GM04504 (cell line): ENCODE measurements around the gene PTPRN2.
"Not testable (repeated sequence)": the region's sequence is repeated elsewhere in the genome, so short reads cannot be mapped to it uniquely, and the experiment has no call there.

Experiments
- DNase-seq: peaks from one replicate; pipeline ENCODE4 v3.0.0-alpha.2; 2012; ENCODE audit warnings: low read depth

PTPRN2 gene

DNA sequence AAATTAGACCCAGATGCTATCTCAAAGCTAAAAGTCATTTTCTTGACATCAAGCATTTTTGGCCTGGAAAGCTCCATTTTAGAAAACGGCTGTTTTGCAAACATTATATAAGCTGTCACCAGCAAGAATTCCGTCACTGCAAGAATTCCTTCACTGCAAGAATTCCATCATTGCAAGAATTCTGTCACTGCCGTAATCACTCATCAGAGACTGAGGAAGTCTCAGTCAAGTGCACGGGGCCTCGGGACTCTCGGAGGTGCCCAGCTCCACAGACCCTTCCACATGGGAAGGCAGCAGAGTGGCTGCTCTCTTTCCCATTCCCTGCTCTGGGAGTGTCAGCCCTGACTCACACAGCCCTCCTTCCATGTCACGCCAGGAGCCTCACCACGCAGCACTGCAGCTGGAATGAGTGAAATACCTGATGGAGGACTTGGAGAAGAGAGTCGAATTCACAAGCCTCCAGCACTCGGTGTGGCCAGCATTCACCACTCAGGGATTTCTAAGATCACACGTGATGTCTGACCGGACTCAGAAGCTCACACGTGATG lies 168.3 kb downstream of the PTPRN2 start:
- no peak for DNase-seq

GRCh38 chr7:158418395-158418794 lies 169.2 kb downstream of the PTPRN2 start:
- DNase-seq, result not testable (repeated sequence)

DNA sequence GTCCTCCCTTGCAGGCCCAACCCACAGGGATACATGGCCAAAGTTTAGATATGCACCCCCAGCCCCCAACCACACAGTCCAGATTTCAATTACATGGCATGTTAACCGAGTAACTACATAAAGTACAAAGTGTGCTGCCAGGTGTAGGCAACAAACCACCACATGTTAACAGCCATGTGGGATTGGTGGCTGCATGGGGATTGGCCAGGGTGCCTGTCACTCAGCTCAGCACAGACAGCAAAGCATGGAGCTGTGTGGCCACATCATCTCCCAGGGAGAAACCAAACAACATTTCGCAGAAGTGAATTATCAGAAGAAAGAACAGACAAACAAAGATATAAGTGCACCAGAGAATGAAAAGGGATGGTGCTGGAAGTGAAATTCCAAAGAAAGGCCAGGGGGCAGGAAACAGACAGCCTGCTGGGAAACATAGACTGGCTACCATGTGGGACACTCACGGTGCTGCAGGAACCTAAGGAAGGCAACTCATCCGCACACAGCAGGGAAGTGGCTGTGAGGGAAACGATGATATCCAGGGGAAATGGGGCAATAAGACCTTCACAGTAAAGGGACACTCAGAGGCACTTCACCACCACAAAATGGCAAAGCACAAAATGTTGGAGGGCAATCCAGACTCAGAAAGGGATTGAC lies 171.2 kb downstream of the PTPRN2 start:
- DNase-seq, result no peak

DNA sequence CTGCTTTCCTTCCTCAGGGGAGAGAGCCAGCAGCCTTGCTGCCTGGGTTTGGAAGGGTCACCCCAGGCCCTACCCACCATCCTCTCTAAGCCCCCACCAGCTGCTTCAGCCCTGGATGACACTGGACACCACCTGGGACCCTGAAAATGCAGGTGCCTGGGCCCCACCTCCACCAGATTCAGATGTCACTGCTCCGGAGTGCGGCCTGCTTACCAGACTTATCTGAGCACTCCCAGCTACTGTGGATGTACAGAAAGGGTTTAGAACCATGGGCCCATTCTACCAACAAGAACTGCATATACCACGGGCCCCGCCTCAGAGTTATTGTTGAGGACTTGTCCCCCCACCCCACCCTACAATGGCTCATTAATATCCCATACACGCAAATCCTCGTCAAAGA lies 172.3 kb downstream of the PTPRN2 start:
- no peak for DNase-seq

GRCh38 chr7:158414486-158414961 lies 173.1 kb downstream of the PTPRN2 start:
- DNase-seq, result no peak

- DNase-seq, result no peak
Measured at GRCh38 chr7:158414002-158414401, 173.6 kb downstream of the PTPRN2 start.

DNA sequence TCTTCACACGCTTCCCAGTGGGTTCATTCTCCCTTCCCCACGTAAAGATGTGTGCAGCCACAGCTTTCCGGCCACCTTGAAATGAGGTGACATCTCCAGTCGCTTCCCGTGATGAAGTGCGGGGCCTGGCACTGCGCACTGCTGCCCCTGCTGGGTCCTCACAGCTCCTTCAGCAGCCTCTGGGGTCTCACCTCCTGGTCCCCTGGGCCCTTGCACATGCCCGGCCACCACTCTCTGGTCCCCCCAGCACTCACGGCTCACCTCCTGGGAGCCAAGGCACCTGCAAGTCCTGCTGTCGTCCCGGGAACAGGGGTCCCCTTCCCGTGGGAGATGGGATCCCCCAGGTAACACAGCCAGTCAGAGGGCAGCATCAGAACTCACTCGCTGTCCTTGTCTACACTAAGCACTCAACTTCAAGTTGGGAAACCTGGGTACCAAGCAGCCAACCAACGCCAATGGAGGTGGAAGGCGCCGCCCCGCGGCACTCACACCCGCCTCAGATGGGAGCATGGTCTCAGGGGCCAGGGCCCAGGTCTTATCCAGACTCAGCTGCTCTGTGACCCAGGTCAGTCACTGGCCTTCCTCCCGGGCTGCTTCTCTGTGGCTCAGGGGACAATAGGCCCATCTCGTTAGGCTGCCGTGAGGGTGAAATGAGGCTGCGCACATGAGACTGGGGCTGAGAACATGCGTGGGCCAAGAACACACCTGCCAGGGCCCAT lies 176.2 kb downstream of the PTPRN2 start:
- DNase-seq, result no peak

- DNase-seq, result no peak
Measured at GRCh38 chr7:158410720-158411119, 176.9 kb downstream of the PTPRN2 start.

DNA sequence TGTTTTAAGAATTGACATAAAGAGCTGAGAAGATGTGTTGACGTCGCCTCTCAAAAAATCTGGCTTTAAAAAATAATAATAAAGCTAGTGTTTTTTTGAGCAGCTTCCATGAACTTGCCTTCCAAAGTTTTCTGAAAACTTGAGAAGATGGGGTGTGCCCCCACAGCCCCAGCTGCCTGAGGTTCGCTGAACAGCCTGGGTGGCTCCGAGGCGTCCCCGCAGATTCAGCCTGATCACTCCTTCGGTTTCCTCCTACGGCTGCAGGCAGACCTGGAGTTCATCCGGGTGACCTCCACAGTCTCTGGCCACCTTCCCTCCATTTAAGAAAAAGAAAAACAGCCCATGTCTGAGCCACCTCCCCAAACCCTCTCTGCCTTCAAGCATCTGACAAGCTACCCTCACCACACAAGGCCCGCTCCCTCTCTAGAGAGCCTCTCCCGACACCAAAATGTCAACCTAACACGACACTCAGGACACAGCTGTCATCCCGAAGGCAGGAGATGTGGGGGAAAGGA lies 177.8 kb downstream of the PTPRN2 start:
- no peak for DNase-seq

GRCh38 chr7:158409120-158409519 lies 178.5 kb downstream of the PTPRN2 start:
- DNase-seq, result no peak

GRCh38 chr7:158408318-158408920 lies 179.2 kb downstream of the PTPRN2 start:
- DNase-seq, result no peak

DNA sequence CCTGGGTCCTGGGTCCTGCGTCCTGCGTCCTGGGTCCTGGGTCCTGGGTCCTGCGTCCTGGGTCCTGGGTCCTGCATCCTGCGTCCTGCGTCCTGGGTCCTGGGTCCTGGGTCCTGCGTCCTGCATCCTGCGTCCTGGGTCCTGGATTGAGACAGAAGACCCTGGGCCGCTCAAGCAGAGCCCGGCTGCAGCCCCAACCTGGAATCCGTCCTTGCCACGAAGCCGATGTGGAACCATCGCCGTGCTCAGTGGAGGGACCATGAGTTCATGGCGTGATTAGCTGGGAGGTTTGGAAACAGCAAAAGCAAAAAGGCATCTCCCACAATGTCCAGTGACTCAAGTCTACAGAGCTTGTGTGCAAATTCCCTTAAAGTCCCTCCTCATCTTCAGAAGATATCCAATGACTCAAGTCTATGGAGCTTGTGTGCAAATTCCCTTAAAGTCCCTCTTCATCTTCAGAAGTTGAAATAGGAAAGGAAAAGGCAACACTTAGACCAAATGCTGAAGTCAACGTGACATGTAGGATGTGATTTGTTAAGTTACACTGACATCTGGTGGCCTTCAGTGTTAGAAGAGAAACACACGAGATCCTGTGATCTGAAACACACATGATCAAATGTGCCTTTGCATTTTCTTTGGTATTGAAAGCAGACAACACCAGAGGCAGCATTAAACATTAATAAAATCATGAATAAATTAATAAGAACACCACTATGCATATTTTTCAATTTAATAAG lies 179.9 kb downstream of the PTPRN2 start:
- DNase-seq, result no peak

GRCh38 chr7:158406801-158407200 lies 180.8 kb downstream of the PTPRN2 start:
- DNase-seq, result no peak

DNA sequence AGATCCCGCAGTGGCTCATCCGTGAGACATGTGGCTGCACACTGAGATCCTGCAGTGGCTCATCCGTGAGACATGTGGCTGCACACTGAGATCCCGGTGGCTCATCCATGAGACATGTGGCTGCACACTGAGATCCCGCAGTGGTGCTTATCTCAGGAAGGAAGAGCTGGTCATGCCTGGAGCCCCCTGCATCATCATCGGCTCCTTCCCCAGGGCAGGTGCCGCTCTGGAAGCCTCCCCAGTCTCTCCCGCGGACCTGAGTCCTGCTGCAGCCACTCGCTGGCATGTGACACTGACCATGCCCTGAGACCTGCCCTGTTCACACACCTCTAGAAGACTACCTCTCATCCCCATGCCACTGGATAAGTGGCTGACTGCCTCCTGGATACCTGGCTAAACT lies 181.3 kb downstream of the PTPRN2 start:
- no peak for DNase-seq

GRCh38 chr7:158405771-158406170 lies 181.9 kb downstream of the PTPRN2 start:
- not testable (repeated sequence) for DNase-seq

DNA sequence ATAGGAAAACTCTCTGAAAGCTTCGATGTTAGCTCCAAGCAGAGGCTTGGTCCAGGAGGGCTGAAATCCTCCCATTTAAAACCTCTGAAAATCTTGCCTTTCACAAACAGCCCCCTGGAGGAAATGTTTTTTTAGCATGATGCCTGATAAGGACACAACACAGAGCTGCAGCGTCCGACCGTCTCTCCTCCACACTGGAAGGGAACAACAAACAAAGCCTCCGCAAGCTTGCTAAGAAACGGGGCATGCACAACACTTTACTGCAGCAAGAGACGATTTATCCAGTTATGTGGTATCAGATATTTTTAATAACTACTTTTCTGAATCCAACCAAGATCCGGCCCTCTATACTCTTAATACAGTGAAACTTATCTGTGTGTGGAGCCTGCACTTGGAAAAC lies 182.3 kb downstream of the PTPRN2 start:
- DNase-seq, result no peak

- no peak for DNase-seq
Measured at GRCh38 chr7:158404031-158404761, 183.4 kb downstream of the PTPRN2 start.

DNA sequence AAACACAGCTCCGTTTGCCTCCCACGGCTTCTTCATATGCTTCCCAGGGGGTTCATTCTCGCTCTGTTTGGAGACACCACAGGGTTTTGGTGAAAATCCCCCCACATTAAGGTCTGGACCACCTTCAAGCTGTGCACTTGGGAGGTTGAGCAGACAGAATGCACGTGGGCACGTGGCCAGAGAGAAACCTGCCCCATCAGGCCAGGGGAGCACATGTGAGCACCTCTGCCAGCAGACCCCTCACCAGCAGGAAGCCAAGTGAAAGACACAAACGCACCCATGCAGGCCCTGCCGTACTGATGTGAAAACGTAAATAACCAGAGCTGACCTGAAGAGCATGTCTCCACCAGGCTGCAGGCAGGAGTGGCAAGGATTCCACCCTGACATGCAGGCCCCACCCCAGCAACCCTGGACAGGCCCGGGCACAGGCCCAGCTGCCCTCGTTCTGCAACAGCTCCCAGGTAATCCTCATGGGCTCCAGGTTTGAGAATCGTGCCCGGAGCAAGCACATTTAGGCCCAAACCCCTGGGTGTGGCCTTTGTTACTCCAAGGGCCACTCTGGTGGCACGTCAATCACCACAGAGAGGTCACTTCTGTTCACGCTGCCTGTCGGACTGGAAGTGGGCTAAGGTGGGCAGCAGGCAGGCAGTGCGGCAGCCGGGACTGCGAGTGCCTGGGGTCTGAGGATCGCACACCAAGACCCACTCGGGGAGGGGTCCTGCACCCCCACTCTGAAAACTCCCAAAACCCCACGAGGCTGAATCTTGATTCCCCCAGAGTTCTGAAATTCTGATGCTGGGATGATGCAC lies 184.4 kb downstream of the PTPRN2 start:
- DNase-seq, result no peak

- no peak for DNase-seq
Measured at GRCh38 chr7:158402471-158402870, 185.2 kb downstream of the PTPRN2 start.

GRCh38 chr7:158401826-158402225 lies 185.8 kb downstream of the PTPRN2 start:
- DNase-seq, result no peak
